Jurkat, Clone E6-1 (cell line): ENCODE results near the gene FANCC.

Source experiments
- DNase-seq: peaks from one replicate; pipeline ENCODE4 v3.0.0-alpha.2; 2011; ENCODE audit warnings: low read depth, low spot score
- H3K4me3 ChIP-seq: 2 replicates; pipeline ENCODE4 v1.5.1; 2011; ENCODE audit warnings: mild to moderate bottlenecking, low read length, control low read depth, moderate library complexity

Gene FANCC

GRCh38 chr9:95070549-95071021, 246.9 kb downstream of the FANCC start:
- no peak overlapping the region for H3K4me3 ChIP-seq
- DNase-seq = no peak

GRCh38 chr9:95067897-95068296, 249.6 kb downstream of the FANCC start:
- DNase-seq = no peak

GRCh38 chr9:95067057-95067456, 250.5 kb downstream of the FANCC start:
- no peak for DNase-seq
- no peak overlapping the region for H3K4me3 ChIP-seq

More at GRCh38 chr9:95067897-95068296, 249.6 kb downstream of the FANCC start:
- H3K4me3 ChIP-seq = no peak overlapping the region

GRCh38 chr9:95065224-95065623, 252.3 kb downstream of the FANCC start:
- H3K4me3 ChIP-seq = no peak overlapping the region
- DNase-seq = no peak

- no peak for DNase-seq
- H3K4me3 ChIP-seq = no peak overlapping the region
Observed at GRCh38 chr9:95063300-95063699, 254.2 kb downstream of the FANCC start.

- H3K4me3 ChIP-seq = no peak overlapping the region
- DNase-seq = no peak
Observed at GRCh38 chr9:95062596-95063065, 254.9 kb downstream of the FANCC start.

- no peak for DNase-seq
- H3K4me3 ChIP-seq = no peak overlapping the region
Observed at GRCh38 chr9:95061916-95062595, 255.5 kb downstream of the FANCC start.

- DNase-seq = no peak
- H3K4me3 ChIP-seq = no peak overlapping the region
Observed at GRCh38 chr9:95060916-95061315, 256.6 kb downstream of the FANCC start.

GRCh38 chr9:95060234-95060633, 257.3 kb downstream of the FANCC start:
- no peak overlapping the region for H3K4me3 ChIP-seq
- peak; percentile 2 for DNase-seq

GRCh38 chr9:95058795-95059386, 258.6 kb downstream of the FANCC start:
- H3K4me3 ChIP-seq = no peak overlapping the region
- DNase-seq = no peak

- H3K4me3 ChIP-seq = no peak overlapping the region
- DNase-seq = no peak
Observed at GRCh38 chr9:95058121-95058785, 259.3 kb downstream of the FANCC start.

GRCh38 chr9:95057101-95057500, 260.4 kb downstream of the FANCC start:
- no peak overlapping the region for H3K4me3 ChIP-seq
- no peak for DNase-seq

GRCh38 chr9:95055851-95056551, 261.5 kb downstream of the FANCC start:
- no peak overlapping the region for H3K4me3 ChIP-seq
- DNase-seq = no peak

GRCh38 chr9:95055334-95055850, 262.1 kb downstream of the FANCC start:
- H3K4me3 ChIP-seq = no peak overlapping the region
- DNase-seq = no peak

GRCh38 chr9:95053611-95054570, 263.6 kb downstream of the FANCC start:
- no peak for DNase-seq
- H3K4me3 ChIP-seq = no peak overlapping the region

GRCh38 chr9:95049761-95050160, 267.7 kb downstream of the FANCC start:
- no peak overlapping the region for H3K4me3 ChIP-seq
- no peak for DNase-seq
